DOHH2 (cell line): Measurements from ENCODE around the gene DACT2.

Experiments
- CTCF ChIP-seq: fragments of 200-600 bp; sonication (generic); IDR thresholded peaks from one replicate; pipeline ENCODE4 v1.5.1; 2014; ENCODE audit warnings: antibody characterized with exemption, mild to moderate bottlenecking, low read depth, low read length; ENCODE audit not compliant: poor library complexity, severe bottlenecking
- EZH2phosphoT487 ChIP-seq: fragments of 200-600 bp; sonication (generic); IDR thresholded peaks from 2 replicates; pipeline ENCODE4 v1.6.1; 2017; ENCODE audit warnings: borderline replicate concordance, mild to moderate bottlenecking, antibody characterized with exemption, low read length, moderate library complexity, mixed read lengths

- TF ChIP-seq CTCF: no peak
- no peak for TF ChIP-seq EZH2phosphoT487
These were observed 60.8 kb downstream of the DACT2 start for GRCh38 chr6:168258795-168259194.
